DND-41 (cell line): ENCODE measurements around the gene IL5.
"Not testable (repeated sequence)": the region's sequence is repeated elsewhere in the genome, so short reads cannot be mapped to it uniquely, and the experiment has no call there.

Experiments used
- EZH2 ChIP-seq: IDR thresholded peaks from 3 replicates; pipeline ENCODE4 v1.6.1; 2012; ENCODE audit warnings: borderline replicate concordance, low read depth, mild to moderate bottlenecking, moderate library complexity, low read length, inconsistent platforms; ENCODE audit not compliant: severe bottlenecking
- TF ChIP-seq, protein P1 (sequence below): IDR thresholded peaks from 2 replicates; pipeline ENCODE4 v1.5.1; 2012; ENCODE audit warnings: borderline replicate concordance, low read length, moderate library complexity, mild to moderate bottlenecking; ENCODE audit not compliant: poor library complexity, severe bottlenecking; ENCODE audit errors: extremely low read depth

- TF ChIP-seq, protein P1, sequence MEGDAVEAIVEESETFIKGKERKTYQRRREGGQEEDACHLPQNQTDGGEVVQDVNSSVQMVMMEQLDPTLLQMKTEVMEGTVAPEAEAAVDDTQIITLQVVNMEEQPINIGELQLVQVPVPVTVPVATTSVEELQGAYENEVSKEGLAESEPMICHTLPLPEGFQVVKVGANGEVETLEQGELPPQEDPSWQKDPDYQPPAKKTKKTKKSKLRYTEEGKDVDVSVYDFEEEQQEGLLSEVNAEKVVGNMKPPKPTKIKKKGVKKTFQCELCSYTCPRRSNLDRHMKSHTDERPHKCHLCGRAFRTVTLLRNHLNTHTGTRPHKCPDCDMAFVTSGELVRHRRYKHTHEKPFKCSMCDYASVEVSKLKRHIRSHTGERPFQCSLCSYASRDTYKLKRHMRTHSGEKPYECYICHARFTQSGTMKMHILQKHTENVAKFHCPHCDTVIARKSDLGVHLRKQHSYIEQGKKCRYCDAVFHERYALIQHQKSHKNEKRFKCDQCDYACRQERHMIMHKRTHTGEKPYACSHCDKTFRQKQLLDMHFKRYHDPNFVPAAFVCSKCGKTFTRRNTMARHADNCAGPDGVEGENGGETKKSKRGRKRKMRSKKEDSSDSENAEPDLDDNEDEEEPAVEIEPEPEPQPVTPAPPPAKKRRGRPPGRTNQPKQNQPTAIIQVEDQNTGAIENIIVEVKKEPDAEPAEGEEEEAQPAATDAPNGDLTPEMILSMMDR: not testable (repeated sequence)
- TF ChIP-seq EZH2: not testable (repeated sequence)
Observed at GRCh38 chr5:132584560-132584959, 41.2 kb upstream of the IL5 start.
